GM18858 (cell line): ENCODE data around the gene SPINT2.
"Not testable (repeated sequence)": the region's sequence is repeated elsewhere in the genome, so short reads cannot be mapped to it uniquely, and the experiment has no call there.

Experiments
- ATAC-seq: cut with Tn5 transposase; IDR thresholded peaks from one replicate; pipeline ENCODE4 v1.9.1; 2021; ENCODE audit not compliant: unreplicated experiment

SPINT2 gene

GRCh38 chr19:38318660-38319059 is 54.3 kb downstream of the SPINT2 start:
- no peak for ATAC-seq

DNA sequence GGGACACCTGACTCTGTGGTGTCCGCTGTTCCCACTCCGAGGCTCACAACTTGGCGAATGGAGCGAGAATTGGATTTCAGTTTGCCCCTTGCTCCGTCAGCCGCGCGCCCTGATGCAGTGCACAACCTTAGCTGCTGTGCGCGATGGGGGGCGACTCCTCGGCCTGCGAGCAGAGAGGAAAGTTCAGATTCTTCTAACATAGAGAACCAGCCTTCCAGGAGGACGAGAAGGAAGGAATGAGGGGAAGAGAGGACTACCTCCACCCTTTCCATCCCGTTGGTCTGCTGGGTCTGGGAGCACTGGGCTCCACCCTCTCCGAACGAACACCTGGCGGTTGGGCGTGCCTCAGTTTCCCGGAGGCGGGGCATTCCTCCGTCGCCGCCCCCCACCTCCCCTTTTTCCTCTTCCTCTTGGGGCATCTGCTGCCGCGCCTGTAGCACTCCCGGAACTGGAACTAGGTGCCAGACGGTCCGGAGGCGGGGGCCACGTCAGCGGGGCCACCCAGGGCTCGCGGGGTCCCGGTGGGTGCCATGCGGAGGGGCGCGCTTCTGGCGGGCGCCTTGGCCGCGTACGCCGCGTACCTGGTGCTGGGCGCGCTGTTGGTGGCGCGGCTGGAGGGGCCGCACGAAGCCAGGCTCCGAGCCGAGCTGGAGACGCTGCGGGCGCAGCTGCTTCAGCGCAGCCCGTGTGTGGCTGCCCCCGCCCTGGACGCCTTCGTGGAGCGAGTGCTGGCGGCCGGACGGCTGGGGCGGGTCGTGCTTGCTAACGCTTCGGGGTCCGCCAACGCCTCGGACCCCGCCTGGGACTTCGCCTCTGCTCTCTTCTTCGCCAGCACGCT is 55.3 kb downstream of the SPINT2 start, which contains the start of gene KCNK6:
TSS of gene KCNK6 (plus strand) at position 425 of the 838 bp plus-strand sequence. CDS start at position 531, 106 bp downstream.
- ATAC-seq: no peak

DNA sequence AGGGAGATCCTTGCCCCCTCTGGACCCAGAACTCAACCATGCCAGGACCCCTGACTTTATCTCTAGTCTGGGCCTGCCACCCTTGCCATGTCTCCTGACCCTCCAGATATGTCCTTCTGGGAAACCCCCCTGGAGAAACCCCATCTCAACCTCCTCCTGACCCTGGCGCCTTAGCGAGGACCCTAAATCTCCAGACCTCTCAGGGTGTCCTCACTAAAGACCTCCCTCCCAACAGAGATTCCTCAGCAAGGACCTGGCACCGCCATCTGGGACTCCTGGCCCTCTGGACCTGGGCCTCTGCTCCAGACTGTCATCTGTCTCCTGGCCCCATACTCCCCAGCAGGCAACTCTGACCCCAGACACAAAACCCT is 56.6 kb downstream of the SPINT2 start:
- no peak for ATAC-seq

DNA sequence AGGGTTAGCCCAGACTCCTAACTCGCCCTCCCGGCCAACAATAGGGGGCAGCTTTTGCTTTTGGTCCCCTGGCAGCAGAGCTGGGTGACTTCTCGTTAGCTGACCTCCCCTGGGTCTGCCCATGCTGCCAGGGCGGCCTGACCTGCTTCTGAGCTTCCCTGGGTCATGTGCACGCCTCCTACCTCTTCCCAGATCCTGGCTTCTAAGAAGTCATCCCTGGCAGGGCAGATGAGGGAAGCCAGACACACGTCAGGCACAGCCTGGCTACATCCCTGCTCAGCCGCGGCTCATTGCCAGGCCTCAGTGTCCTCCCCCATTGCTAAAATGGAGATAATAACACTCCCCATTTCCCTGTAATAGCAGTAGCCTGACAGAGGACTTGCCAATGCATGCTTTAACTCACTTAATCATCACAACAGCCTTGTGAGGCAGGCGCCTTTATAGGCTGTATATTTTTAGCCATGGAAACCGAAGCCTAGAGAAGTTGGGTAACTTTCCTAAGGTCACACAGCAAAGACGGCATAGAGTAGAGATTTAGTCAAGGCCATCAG is 57.3 kb downstream of the SPINT2 start:
- ATAC-seq: no peak

DNA sequence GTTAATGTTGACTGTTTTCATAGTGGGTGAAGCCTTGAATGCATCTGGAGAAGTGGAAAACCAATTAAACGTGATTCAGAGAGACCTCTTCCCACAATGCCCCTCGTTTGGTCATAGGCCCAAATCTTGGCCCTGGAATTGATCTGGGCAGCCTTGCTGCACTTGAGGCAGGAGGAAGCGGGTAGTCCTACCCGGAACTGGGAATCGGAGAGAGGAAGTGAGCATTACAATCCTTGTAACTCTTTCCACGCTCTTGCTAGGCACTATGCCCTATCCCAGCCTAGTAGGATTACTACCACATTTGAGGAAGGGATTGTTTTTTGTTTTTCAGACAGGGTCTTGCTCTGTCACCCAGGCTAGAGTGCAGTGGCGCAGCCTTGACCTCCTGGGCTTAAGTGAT is 58.9 kb downstream of the SPINT2 start:
- ATAC-seq: no peak

GRCh38 chr19:38324431-38324830 is 60.1 kb downstream of the SPINT2 start:
- no peak for ATAC-seq

GRCh38 chr19:38326591-38326990 is 62.2 kb downstream of the SPINT2 start:
- ATAC-seq: no peak

DNA sequence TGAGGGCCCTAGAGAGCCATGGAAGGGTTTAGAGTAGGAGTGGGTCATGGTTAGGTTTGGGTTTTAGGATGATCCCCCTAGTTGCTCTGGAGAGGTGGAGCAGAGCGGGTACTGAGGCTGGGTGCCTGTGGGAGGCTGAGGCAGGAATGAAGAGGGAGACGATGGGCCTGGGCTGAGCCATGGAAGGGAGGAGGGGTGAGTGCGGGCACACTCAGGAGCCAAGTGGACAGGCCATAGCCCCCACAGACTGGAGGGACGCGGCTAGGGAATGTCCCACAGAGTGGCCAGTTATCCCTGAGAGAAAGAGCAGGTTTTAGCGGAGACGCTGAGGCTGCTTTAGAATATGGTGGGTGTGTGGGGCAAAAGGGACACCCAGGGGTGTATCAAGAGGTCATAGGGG is 65.3 kb downstream of the SPINT2 start:
- no peak for ATAC-seq

GRCh38 chr19:38331728-38332127 is 67.4 kb downstream of the SPINT2 start:
- no peak for ATAC-seq

- no peak for ATAC-seq
These were observed 68.9 kb downstream of the SPINT2 start for GRCh38 chr19:38333245-38333644.

- ATAC-seq: peak; percentile 64
These were observed 71.7 kb downstream of the SPINT2 start for GRCh38 chr19:38335949-38336637.

- peak; percentile 25 for ATAC-seq
These were observed 72.4 kb downstream of the SPINT2 start for GRCh38 chr19:38336638-38337359.

DNA sequence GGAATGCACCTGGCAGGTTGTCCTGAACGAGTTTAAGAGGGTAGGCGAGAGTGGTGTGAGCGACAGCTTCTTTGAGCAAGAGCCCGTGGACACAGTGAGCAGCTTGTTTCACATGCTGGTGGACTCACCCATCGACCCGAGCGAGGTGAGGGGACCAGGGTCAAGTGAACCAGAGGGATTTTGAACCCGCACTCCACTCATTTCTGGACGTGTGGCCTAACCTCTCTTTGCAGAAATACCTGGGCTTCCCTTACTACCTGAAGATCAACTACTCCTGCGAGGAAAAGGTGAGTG is 72.9 kb downstream of the SPINT2 start:
- no peak for ATAC-seq

DNA sequence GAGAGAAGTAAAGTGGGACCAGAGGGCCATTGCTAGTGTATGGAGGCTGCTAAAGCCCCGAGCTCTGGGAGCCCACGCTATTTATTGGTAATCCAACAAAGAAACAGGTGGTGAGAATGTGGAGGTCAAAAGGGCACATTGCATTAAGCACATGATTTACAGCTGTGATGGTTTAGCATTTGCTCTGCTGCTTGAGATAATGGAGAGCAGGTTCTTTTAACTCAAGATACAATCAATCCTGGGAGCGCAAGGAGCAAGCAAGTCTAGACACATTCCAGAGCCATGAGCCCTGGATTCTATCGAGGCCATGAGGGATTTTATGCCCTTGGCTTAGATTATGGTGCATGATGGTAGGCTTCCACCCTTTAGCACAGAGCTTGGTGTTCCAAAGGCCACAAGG is 74.6 kb downstream of the SPINT2 start:
- ATAC-seq: not testable (repeated sequence)

GRCh38 chr19:38340927-38341326 is 76.6 kb downstream of the SPINT2 start:
- ATAC-seq: no peak
